ENCODE results near the gene FJX1. TPM values are rescaled to one million over a fixed set of nuclear protein-coding genes. Genes with fewer than 3 reads are reported as not detected.

Gene FJX1
- 68.6 and 79.0 TPM in 2 replicates for total RNA-seq

GRCh38 chr11:35617687-35618496 is at the start of gene FJX1:
FJX1 (plus strand) TSS chr11:35618460; CDS start chr11:35618637, 177 bp downstream.

GRCh38 chr11:35662649-35663407 is 44.6 kb downstream of the FJX1 start, which contains the start of gene TRIM44:
TRIM44 (plus strand) TSS chr11:35662775; CDS start chr11:35663112, 337 bp downstream.

Other genes starting within 250 kb of the FJX1 start
- not detected in 2 replicates for gene SLC1A2, start 198.9 kb upstream of the FJX1 start, total RNA-seq
- 0.07 and 0.10 TPM in 2 replicates for gene PAMR1, start 92.8 kb upstream of the FJX1 start, total RNA-seq
- gene TRIM44, start 44.3 kb downstream of the FJX1 start, total RNA-seq = 16.5 and 25.1 TPM in 2 replicates